GM12874 (cell line): ENCODE measurements around the gene LPP.

Experiments used
- TF ChIP-seq, protein P1 (sequence below): IDR thresholded peaks from 2 replicates; pipeline ENCODE4 v1.5.1; 2011; ENCODE audit warnings: low read depth, mild to moderate bottlenecking, control low read depth, low read length, moderate library complexity; ENCODE audit not compliant: insufficient read depth

Gene LPP

DNA sequence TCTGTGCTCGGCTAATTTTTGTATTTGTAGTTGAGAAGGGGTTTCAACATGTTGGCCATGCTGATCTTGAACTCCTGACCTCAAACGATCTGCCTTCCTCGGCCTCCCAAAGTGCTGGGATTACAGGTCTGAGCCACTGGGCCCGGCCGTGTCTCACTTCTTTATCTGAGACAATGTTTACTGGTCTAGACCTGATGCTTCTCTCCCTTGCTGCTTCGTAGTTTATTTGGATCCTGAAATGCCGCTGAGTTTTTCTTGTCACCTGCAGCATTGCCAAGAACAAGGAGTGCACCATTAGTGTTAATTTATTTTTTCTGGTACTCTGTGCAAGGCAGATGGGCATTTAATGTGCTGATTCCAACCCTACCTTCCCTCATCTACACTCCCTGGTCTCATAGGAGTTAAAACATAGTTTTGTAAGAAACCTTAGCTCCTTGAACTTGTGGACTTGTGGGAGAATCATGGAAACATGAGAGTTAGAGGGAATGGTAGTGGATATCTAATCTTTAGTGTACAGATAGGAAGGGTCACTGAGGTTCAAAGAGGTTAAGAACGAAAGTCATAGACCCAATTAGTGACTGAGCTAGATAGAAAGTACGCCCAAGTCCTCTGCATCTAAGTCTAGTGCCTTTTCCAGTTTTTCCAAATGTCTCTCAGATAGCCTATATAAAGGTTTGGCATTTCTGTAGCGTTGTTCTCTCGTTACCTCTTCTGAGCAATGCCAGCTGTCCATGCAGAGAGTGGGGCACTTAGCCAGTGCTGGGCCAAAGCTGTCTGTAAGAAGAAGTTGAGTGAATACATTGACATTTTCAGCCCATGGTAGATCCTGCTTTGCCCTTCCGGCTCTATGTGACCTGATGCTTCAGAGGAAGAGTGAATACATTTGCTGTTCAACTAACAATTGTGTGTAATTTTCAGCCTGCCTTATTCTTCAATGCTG lies 244.1 kb downstream of the LPP start:
- TF ChIP-seq, protein P1, sequence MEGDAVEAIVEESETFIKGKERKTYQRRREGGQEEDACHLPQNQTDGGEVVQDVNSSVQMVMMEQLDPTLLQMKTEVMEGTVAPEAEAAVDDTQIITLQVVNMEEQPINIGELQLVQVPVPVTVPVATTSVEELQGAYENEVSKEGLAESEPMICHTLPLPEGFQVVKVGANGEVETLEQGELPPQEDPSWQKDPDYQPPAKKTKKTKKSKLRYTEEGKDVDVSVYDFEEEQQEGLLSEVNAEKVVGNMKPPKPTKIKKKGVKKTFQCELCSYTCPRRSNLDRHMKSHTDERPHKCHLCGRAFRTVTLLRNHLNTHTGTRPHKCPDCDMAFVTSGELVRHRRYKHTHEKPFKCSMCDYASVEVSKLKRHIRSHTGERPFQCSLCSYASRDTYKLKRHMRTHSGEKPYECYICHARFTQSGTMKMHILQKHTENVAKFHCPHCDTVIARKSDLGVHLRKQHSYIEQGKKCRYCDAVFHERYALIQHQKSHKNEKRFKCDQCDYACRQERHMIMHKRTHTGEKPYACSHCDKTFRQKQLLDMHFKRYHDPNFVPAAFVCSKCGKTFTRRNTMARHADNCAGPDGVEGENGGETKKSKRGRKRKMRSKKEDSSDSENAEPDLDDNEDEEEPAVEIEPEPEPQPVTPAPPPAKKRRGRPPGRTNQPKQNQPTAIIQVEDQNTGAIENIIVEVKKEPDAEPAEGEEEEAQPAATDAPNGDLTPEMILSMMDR = no peak

DNA sequence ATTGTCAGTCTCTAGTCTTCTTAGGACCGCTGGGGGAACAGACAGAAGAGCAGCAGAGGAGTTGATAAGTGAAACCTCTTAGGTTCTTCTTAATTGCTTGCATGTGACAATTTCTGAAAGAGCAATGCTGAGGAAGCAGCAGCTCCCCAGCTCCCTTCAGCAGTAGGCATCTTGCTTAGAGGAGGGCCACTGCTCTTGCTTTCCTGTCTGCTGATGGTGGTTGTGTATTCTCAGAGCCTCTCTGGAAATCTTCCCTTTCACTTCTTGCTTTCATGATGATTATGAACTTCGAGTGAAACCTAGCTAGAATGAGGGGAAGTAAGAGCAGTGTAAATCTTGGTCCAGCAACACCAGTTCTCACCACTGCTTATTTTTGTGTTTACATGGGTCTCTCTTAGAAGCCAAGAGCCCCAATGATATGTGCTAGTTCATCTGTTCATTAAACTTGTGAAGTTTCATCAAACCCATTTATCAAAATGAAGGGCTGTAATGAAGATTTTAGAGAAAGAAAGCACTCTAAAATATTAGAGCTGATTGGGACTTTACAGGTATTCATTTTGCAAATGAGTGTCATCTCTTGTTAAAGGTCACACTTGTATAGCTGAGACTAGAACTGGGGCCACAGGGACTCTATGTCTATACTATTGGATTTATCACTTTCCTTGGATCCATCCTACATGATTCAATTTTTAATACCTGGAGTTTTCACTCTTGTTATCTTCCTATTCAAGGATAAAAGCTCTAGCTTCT lies 246.7 kb downstream of the LPP start:
- TF ChIP-seq, protein P1 = no peak

DNA sequence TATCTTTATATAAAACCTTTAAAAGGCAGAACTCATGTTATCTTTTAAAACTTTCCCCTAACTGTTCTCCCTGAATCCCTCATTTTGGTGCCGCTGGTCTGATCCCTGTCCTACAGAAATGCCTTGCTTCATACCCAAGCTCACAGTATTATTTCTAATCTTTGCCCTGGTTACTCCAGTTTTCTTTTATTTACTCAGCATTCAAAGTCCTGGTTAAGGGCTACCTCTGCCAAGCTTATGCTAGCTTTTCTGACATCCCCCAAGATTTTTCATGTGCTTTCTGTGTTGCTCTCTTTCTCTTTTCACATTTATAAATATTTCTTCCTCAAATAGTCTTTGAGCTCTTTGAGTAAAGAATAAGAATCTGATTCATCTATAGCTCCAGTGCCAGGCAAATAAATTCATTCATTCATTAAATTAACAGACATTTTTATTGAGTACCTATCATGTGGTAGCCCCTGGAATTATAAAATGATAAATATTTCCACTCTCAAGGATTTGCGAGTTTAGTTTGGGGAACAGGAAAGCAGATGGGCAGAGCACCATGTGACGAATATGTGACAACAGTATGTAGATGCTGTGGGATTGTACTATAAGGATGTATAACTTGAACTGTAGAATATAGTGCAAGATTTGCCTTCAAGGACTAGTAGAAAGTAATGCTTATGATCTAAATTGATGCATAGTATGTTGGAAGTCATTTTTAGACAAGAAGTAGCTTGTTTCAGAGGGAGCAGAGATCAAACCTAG lies 247.5 kb downstream of the LPP start:
- TF ChIP-seq, protein P1 = no peak

GRCh38 chr3:188402229-188402628 lies 248.3 kb downstream of the LPP start:
- TF ChIP-seq, protein P1 = no peak

DNA sequence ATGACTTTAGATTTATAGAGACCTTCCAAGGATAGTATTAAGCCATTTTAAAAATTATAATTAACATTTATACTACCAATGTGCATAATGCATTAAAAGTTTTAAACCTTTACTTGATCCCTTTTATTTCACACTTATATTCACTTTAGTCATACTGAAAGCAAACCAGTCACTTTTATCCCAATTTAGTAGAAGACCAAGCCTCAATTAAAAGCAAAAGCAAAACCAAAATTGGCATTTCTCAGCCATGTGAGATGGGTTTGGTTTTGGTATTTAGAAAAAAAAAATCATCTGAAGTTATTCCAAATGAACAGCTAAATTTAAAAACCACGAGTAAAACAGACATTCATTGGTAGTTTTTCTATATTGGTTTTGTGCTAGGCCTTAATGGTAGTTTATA lies 249.4 kb downstream of the LPP start:
- TF ChIP-seq, protein P1 = no peak

DNA sequence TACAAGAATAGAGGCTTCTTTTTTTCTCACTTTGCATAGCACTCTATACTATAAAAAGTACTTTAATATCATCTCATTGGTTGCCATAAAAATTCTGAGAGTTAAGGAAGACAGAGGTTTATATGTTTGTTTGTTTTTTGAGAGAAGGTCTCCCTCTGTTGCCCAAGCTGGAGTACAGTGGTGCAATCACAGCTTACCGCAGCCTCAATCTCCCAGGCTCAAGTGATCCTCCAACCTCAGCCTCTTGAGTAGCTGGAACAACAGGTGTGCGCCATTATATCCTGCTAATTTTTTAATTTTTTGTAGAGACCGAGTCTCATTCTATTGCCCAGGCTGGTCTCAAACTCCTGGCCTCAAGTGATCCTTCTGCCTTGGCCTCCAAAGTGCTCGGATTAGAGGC lies 250.2 kb downstream of the LPP start:
- TF ChIP-seq, protein P1 = no peak

DNA sequence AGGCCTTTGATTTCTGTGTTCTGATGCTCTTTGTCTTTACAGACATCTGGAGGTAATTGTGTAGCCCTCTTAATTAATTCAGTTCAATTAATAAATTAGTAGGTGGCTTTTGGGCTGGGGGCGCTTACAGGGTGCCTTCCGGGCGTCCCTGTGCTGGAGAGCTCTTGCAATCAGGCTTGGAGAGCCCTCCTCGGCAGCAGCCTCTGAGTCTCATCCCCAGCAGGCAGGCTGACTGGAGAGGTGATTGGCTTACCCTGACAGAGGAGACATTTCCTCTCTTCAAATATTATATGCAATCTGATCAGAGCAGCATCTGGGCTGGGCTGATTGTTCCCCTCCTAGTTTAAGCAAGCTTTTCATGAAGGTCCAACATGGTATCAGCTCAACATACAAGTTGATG lies 250.7 kb downstream of the LPP start:
- TF ChIP-seq, protein P1 = no peak
